ENCODE results near the gene TBX21. TPM values are rescaled to one million over a fixed set of nuclear protein-coding genes. Genes with fewer than 3 reads are reported as not detected.

The TBX21 gene
- total and polyA plus RNA-seq, 2 experiments from 2014 or later = not detected

- TF ChIP-seq ZNF462 (CRISPR knock-in tag; IDR thresholded peaks at IDR 0.05) = no peak
- no peak for TF ChIP-seq REST (IDR thresholded peaks at IDR 0.05; ENCODE audit: unreplicated experiment)
- no peak for TF ChIP-seq ZNF331 (CRISPR knock-in tag; IDR thresholded peaks at IDR 0.05; ENCODE audit: low read depth)
- TF ChIP-seq ETS1 (IDR thresholded peaks at IDR 0.05) = no peak
Observed at GRCh38 chr17:47741793-47742145, 8.7 kb downstream of the TBX21 start (continued).
